Measurements from ENCODE around the gene PBXIP1. TPM values are rescaled to one million over a fixed set of nuclear protein-coding genes. Genes with fewer than 3 reads are reported as not detected.

Gene PBXIP1
- polyA plus RNA-seq: 10 to 100 TPM; 35.1 to 53.5 (median 38.6) TPM

- H3K27ac ChIP-seq (ENCODE audit: low read depth, low read length): no peak within 1 kb of the TSS
- 0 to 1% (median 0%) methylated on average over 18 of the region's 18 CpGs for WGBS, 3 donors
Measured at GRCh38 chr1:154955718-154956543, at the start of gene PBXIP1. PBXIP1 (minus strand) TSS chr1:154956099; CDS start chr1:154953721, 2,378 bp downstream.

- 11 to 38% (median 38%) methylated on average over 16 to 17 of the region's 17 CpGs for WGBS, 3 donors
- peak overlapping the region; percentile 48 for H3K27ac ChIP-seq (ENCODE audit: low read depth, low read length)
Measured at GRCh38 chr1:155005076-155006011, 49.4 kb upstream of the PBXIP1 start.

- 23 to 41% (median 28%) methylated on average over 5 of the region's 5 CpGs for WGBS, 3 donors
- H3K27ac ChIP-seq (ENCODE audit: low read depth, low read length): peak overlapping the region; percentile 81
Measured at GRCh38 chr1:155004352-155005075, 48.6 kb upstream of the PBXIP1 start.

- WGBS, 3 donors: 1 to 2% (median 2%) methylated on average over 29 to 34 of the region's 34 CpGs
- H3K27ac ChIP-seq (ENCODE audit: low read depth, low read length): peak overlapping the region; percentile 81
Measured at GRCh38 chr1:155003766-155004351, 48.0 kb upstream of the PBXIP1 start.

GRCh38 chr1:155003227-155003765 lies 47.4 kb upstream of the PBXIP1 start:
- peak overlapping the region; percentile 81 for H3K27ac ChIP-seq (ENCODE audit: low read depth, low read length)
- WGBS, 3 donors: 0 to 1% (median 0%) methylated on average over 37 of the region's 37 CpGs

GRCh38 chr1:155002464-155003226 lies 46.7 kb upstream of the PBXIP1 start, which contains the start of gene ZBTB7B:
ZBTB7B (plus strand) TSS chr1:155002802; CDS start chr1:155014661, 11,859 bp downstream.
- 0 to 1% (median 0%) methylated on average over 24 to 34 of the region's 35 CpGs for WGBS, 3 donors
- H3K27ac ChIP-seq (ENCODE audit: low read depth, low read length): peak within 1 kb of the TSS; percentile 81

- H3K27ac ChIP-seq (ENCODE audit: low read depth, low read length): peak overlapping the region; percentile 53
- 1 to 2% (median 1%) methylated on average over 29 to 38 of the region's 38 CpGs for WGBS, 3 donors
Measured at GRCh38 chr1:155001675-155002463, 46.0 kb upstream of the PBXIP1 start.

GRCh38 chr1:155001425-155001674 lies 45.5 kb upstream of the PBXIP1 start:
- H3K27ac ChIP-seq (ENCODE audit: low read depth, low read length): peak overlapping the region; percentile 53
- WGBS, 3 donors: 0 to 1% (median 0%) methylated on average over 11 of the region's 11 CpGs

- H3K27ac ChIP-seq (ENCODE audit: low read depth, low read length): peak overlapping the region; percentile 74
- 0 to 1% (median 0%) methylated on average over 40 to 43 of the region's 43 CpGs for WGBS, 3 donors
Measured at GRCh38 chr1:155000726-155001424, 45.0 kb upstream of the PBXIP1 start.

GRCh38 chr1:155000411-155000725 lies 44.5 kb upstream of the PBXIP1 start:
- H3K27ac ChIP-seq (ENCODE audit: low read depth, low read length): peak overlapping the region; percentile 74
- 0% methylated on average over 8 to 13 of the region's 13 CpGs for WGBS, 3 donors

GRCh38 chr1:154999571-155000410 lies 43.9 kb upstream of the PBXIP1 start:
- H3K27ac ChIP-seq (ENCODE audit: low read depth, low read length): peak overlapping the region; percentile 74
- WGBS, 3 donors: 2 to 3% (median 3%) methylated on average over 45 to 50 of the region's 50 CpGs

GRCh38 chr1:154998818-154999570 lies 43.1 kb upstream of the PBXIP1 start:
- no peak overlapping the region for H3K27ac ChIP-seq (ENCODE audit: low read depth, low read length)
- WGBS, 3 donors: 10 to 12% (median 11%) methylated on average over 38 to 40 of the region's 40 CpGs

- 67 to 69% (median 67%) methylated on average over 13 to 16 of the region's 16 CpGs for WGBS, 3 donors
- no peak overlapping the region for H3K27ac ChIP-seq (ENCODE audit: low read depth, low read length)
Measured at GRCh38 chr1:154998201-154998780, 42.4 kb upstream of the PBXIP1 start.

GRCh38 chr1:154996966-154997701 lies 41.2 kb upstream of the PBXIP1 start:
- no peak overlapping the region for H3K27ac ChIP-seq (ENCODE audit: low read depth, low read length)
- 77 to 84% (median 79%) methylated on average over 15 of the region's 15 CpGs for whole genome bisulfite sequencing, 3 donors
